ENCODE measurements around the gene CDCP2.
"Not testable (repeated sequence)": the region's sequence is repeated elsewhere in the genome, so short reads cannot be mapped to it uniquely, and the experiment has no call there.

CDCP2 gene

DNA sequence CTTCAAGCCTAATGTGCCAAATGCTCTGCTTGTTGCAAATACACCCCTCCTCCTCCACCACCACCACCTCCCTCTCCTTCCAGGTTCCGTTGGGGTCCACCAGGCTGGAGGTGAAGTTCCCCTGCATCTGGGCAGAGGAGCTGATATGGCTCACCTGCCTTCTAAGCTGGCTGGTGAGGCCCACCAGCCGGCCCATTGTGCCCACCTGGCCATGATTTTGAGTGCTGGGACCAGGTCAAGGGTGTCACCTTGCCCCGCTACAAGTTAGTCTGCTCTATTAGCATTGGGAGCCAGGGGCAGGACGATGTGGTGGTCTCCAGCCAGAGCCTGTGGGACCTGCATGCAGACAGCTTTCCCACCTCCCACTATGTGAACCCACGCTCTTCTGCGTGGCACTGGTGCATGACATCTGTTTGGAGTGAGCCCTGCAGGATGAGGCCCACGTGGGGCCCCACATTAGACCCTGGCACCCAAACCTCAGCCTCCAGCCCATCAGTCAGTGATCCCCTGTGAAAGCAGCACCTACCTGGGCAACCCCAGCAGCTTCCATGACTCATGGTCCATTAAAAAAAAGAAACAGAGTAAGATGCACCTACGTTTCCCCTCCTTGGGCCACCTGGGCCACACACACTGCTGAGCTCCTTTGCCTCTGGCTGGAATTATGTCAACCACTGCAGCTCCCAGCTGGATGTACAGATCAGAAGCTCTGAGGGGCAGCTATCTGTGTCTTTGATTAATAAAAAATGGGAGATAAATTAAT lies 15.6 kb upstream of the CDCP2 start:
- no peak for DNase-seq (ENCODE audit: low spot score)

GRCh38 chr1:54167422-54168139 lies 14.8 kb upstream of the CDCP2 start:
- DNase-seq (ENCODE audit: low spot score) = no peak

- not testable (repeated sequence) for DNase-seq (ENCODE audit: low spot score)
These were observed 13.6 kb upstream of the CDCP2 start for GRCh38 chr1:54166357-54166756.

DNA sequence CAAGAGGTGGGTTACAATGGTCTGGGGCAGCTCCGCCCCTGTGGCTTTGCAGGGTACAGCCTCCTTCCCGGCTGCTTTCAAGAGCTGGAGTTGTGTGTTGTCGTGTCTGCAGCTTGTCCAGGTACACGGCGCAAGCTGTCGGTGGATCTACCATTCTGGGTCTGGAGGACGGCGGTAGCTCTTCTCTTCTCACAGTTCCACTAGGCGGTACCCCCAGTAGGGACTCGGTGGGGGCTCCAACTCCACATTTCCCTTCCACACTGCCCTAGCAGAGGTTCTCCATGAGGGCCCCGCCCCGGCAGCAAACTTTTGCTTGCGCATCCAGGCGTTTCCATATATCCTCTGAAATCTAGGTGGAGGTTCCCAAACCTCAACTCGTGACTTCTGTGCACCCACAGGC lies 12.3 kb upstream of the CDCP2 start:
- DNase-seq (ENCODE audit: low spot score) = no peak

- no peak for DNase-seq (ENCODE audit: low spot score)
These were observed 10.8 kb upstream of the CDCP2 start for GRCh38 chr1:54163573-54163972.

DNA sequence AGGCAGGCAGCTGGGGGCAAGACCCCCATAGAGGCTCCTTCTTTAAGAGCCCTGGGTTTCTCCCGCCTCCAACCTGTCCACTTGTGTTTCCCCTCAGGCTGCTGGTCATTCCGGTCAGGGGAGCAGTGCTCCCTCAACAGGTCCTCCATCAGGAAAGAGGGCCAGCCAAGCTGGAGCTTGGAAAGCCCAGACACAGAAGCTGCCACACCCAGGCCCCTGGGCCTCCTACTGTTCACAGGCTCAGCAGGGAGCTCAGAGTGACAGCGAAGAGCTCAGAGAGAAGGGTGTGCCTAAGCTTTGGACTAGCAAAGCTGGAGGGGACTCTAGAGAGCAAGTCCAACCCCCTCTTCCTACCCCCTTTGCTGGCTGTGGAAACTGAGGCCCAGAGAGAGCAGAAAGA lies 10.3 kb upstream of the CDCP2 start:
- no peak for DNase-seq (ENCODE audit: low spot score)

DNA sequence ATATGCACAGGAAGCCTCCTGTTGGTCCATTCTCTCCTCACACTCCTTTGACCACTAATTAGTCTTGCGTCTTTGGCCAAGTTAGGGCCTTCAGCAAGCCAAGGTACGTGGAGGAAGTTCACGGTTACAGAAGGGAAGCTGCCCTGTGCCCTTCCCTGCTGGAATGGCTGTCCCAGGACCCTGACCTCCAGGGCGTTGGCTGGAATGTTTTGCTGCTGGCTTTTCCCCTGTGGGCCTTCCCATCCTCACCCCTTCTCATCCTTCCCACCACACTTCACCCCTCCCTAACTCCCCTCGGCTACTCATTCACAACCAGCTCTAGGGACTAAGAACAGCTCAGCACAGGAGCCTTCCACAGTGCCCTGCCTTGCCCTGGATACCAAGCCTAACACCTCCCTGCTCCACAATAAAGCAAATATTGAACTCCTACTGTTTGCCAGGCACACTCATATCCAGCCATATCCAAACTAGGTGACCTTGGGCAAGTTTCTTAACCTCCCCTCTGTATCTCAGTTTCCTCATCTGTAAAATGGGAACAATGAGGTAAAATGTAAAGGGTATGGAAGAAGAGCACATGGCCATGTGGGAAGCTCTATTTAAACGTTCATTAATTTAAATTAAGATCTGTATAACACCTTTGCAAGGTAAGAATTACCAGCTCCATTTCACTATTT lies 8.8 kb upstream of the CDCP2 start:
- DNase-seq (ENCODE audit: low spot score) = no peak

DNA sequence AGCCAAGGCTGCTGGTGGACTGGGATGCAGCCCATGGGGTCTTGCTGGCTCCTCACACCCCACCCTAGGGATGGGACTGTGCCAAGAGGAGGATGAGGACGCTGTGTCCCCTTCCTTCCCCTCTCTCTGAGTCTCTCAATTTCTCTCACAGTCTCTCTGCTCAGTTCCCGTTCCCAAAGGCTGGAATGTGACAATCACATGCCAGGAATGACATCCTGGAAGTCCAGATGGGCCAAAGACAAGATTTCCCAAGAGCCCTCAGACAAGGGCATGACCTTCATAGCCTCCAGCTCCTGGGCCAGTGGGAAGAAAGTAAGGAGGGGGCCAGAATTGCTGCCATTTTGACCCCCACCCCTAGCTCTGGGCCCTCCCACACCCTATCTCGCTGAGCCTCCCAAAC lies 7.6 kb upstream of the CDCP2 start:
- no peak for DNase-seq (ENCODE audit: low spot score)

DNA sequence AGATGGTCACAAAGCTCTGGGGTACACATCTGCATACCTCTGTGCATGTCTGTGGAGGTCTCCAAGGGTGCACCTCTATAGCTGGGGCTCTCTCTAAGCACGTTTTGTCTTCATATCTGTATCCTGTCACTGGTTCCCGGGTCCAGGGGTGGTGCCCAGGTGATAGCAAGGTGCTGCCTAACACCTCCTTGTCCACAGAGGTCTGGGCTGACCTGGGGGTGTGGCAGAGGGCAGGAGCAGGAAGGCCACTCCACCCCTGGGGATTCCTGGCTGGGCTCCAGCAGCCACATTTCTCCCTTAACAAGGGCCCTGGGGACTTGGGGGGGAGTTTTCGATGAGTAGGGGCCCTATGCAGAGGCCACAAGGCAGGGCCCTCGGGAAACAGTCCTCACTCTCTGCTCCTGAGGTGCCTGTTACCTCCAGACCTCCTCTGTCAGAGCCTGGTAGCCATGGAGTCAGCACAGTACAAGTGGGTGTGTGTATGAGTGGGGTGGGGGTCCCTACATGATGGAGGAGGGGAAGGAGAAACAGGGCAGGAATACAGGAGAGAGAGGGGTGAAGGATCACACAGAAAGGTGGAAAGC lies 7.0 kb upstream of the CDCP2 start:
- DNase-seq (ENCODE audit: low spot score) = no peak

GRCh38 chr1:54158071-54158470 lies 5.3 kb upstream of the CDCP2 start:
- no peak for DNase-seq (ENCODE audit: low spot score)

GRCh38 chr1:54157401-54157800 lies 4.6 kb upstream of the CDCP2 start:
- DNase-seq (ENCODE audit: low spot score) = peak; percentile 24

DNA sequence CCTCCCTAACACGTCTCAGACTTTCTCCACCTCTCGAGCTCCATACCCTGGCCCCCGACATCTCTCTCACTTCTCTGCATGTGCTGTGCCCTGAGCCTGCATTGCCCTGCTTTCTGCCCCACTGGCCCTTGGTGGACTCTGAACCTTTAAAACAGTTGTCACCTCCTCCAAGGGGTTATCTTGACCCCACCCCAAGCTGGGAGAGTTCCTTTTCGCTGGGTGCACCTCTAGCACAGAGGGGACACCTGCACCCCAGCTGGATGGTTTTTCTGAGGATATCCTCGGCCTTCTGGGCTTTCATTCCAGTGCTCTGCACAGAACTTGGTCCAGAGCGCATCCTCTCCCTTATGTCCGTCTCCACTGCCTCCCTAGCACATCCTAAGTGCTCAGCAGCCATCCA lies 4.2 kb upstream of the CDCP2 start:
- DNase-seq (ENCODE audit: low spot score) = no peak

- DNase-seq (ENCODE audit: low spot score) = no peak
These were observed 3.4 kb upstream of the CDCP2 start for GRCh38 chr1:54156201-54156600.

GRCh38 chr1:54153535-54154439 lies 987 bp upstream of the CDCP2 start:
- no peak for DNase-seq (ENCODE audit: low spot score)

- no peak for DNase-seq (ENCODE audit: low spot score)
These were observed 1.8 kb downstream of the CDCP2 start for GRCh38 chr1:54151013-54151412.

DNA sequence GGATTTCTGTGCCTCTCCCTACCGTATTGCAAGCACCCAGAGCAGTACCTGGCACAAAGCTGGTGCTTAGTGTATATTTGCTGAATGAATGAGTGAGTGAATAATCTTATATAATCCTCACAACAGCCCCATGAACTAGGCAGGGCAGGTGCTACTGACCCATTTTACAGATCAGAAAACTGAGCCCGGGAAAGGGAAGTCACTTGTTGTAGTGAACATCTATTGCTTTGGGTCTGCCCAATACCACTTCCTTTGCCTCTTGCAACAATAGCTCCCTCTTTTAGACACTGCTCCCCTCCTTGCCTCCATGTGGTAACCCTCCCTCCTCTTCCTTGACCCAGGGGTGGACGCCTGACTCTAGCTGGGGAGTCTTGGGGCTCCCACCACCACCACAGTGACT lies 3.1 kb downstream of the CDCP2 start:
- no peak for DNase-seq (ENCODE audit: low spot score)

DNA sequence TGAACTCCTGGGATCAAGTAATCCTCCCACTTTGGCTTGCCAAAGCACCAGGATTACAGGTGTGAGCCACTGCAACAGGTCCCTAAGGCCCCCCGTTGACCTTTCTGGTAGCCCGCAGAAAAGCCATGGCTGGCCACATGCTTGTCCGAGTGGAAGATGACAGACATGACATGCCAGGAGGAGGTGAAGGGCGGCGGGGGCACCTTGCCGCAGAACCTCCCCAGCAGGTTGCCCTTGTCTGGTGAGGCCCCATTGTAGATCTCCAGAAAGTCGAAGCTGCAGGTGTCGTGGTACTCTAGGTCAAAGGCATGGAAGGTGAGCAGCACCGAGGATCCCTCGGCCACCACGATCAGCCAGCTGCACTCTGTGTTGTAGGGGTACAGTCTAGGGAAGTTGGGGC lies 8.4 kb downstream of the CDCP2 start:
- no peak for DNase-seq (ENCODE audit: low spot score)

- no peak for DNase-seq (ENCODE audit: low spot score)
These were observed 10.5 kb downstream of the CDCP2 start for GRCh38 chr1:54142146-54142900.

DNA sequence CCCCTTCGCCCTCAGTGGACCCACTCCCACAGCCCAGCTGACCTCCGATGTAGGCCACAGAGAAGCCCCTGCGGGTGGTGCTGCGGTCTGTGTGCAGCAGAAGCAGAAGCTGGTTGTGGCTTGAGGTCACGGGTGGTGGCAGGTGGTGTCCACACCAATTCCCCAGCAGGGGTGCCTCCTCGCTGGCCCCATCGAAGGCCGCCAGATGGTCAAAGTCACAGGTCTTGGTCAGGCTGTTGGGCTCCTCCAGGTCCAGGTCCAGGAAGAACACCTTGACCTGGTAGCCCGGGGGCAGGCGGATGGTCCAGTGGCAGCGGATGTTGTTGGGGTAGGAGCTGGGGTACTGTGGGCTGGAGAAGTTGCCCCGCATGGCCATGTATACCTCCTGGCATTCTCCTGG lies 13.1 kb downstream of the CDCP2 start:
- no peak for DNase-seq (ENCODE audit: low spot score)

GRCh38 chr1:54138994-54139393 lies 13.8 kb downstream of the CDCP2 start:
- DNase-seq (ENCODE audit: low spot score) = no peak

DNA sequence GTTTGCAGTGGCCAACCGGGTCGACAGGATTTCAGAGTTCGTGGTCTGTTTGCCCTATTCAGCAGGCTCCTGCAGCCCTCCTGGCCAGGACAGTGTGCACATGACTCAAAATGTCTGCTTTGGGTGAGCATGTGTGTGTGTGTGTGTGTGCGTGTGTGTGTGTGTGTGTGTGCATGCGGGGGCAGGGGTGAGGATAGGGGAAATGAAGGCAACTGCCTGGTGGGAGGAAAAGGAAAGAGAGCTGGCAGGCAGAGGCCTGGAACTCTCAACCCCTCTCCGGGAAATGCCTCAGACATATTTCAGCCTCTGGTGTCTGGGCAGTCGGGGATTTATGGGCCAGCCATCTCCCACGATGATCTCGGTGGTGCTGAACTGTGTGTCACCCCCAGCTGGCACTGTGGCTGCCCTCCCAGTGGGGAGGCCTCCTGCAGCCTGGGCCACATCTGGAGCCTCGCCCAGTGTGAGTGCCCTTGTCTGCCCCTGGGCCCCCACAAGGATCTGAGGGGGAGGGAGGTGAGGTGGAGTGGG lies 15.2 kb downstream of the CDCP2 start:
- no peak for DNase-seq (ENCODE audit: low spot score)

Measured in hematopoietic multipotent progenitor cell treated with erythropoietin and hydrocortisone succinate and interleukin-3 and kit ligand, for 17 days (in vitro differentiated cells).